Mesenchymal stem cell (in vitro differentiated cells and primary cell): Measurements from ENCODE around the gene RXRB.

Experiments used
- DNase-seq: peaks from one replicate; pipeline ENCODE4 v3.0.0-alpha.2; 2013
- H2AFZ ChIP-seq: one replicate; pipeline ENCODE4 v1.6.1; 2013; ENCODE audit warnings: low read depth, mild to moderate bottlenecking, control low read depth, inconsistent platforms, low read length, moderate library complexity
- H2AK5ac ChIP-seq: 2 replicates; pipeline ENCODE4 v1.6.1; 2013; ENCODE audit warnings: low read length, moderate library complexity, mild to moderate bottlenecking, inconsistent platforms; ENCODE audit not compliant: severe bottlenecking
- H2BK120ac ChIP-seq: one replicate; pipeline ENCODE4 v1.6.1; 2013; ENCODE audit warnings: low read depth, mild to moderate bottlenecking, inconsistent platforms, low read length, moderate library complexity
- H2BK12ac ChIP-seq, 2 experiments: one replicate each; pipeline ENCODE4 v1.6.1; 2013; ENCODE audit warnings: inconsistent platforms in 2 of 2, low read length in 2 of 2, mild to moderate bottlenecking in 2 of 2, moderate library complexity in 2 of 2, control low read depth in 1 of 2
- H2BK15ac ChIP-seq: one replicate; pipeline ENCODE4 v1.6.1; 2013; ENCODE audit warnings: mild to moderate bottlenecking, low read depth, inconsistent platforms; ENCODE audit not compliant: poor library complexity, severe bottlenecking
- H2BK5ac ChIP-seq: 2 replicates; pipeline ENCODE4 v1.6.1; 2013; ENCODE audit warnings: low read depth, mild to moderate bottlenecking, low read length, control low read depth, inconsistent platforms; ENCODE audit not compliant: poor library complexity, severe bottlenecking
- H3K14ac ChIP-seq, 2 experiments: one replicate each; pipeline ENCODE4 v1.6.1; 2013; ENCODE audit warnings: inconsistent platforms in 2 of 2, low read length in 2 of 2, control low read depth in 1 of 2, mild to moderate bottlenecking in 1 of 2, moderate library complexity in 1 of 2
- H3K18ac ChIP-seq, 2 experiments: one replicate each; pipeline ENCODE4 v1.6.1; 2013; ENCODE audit warnings: inconsistent platforms in 2 of 2, low read length in 2 of 2, control low read depth in 1 of 2, low read depth in 1 of 2, mild to moderate bottlenecking in 1 of 2
- H3K23ac ChIP-seq, 2 experiments: one replicate each; pipeline ENCODE4 v1.6.1; 2013; ENCODE audit warnings: inconsistent platforms in 2 of 2, low read length in 2 of 2, mild to moderate bottlenecking in 2 of 2, moderate library complexity in 2 of 2, control low read depth in 1 of 2
- H3K27ac ChIP-seq: 2 replicates; pipeline ENCODE4 v1.5.1; 2013; ENCODE audit warnings: mild to moderate bottlenecking, moderate library complexity, low read length, control low read depth, inconsistent platforms; ENCODE audit not compliant: poor library complexity, severe bottlenecking
- H3K27me3 ChIP-seq, 2 experiments: 2 replicates each; pipeline versions ENCODE4 v1.6.1 to v1.7.0; 2013; ENCODE audit warnings: low read length in 2 of 2, mild to moderate bottlenecking in 2 of 2, moderate library complexity in 2 of 2, control low read depth in 1 of 2, inconsistent platforms in 1 of 2; ENCODE audit not compliant: control insufficient read depth in 1 of 2, insufficient read depth in 1 of 2
- H3K36me3 ChIP-seq, 2 experiments: 2 replicates each; pipeline versions ENCODE4 v1.6.1 to v1.7.0; 2013; ENCODE audit warnings: low read length in 2 of 2, control low read depth in 1 of 2, inconsistent platforms in 1 of 2, low read depth in 1 of 2, mild to moderate bottlenecking in 1 of 2; ENCODE audit not compliant: insufficient read depth in 2 of 2, control insufficient read depth in 1 of 2
- H3K4ac ChIP-seq, 2 experiments: one replicate each; pipeline ENCODE4 v1.6.1; 2013; ENCODE audit warnings: inconsistent platforms in 2 of 2, low read length in 2 of 2, mild to moderate bottlenecking in 2 of 2, moderate library complexity in 2 of 2, control low read depth in 1 of 2, low read depth in 1 of 2
- H3K4me1 ChIP-seq: 2 replicates; pipeline ENCODE4 v1.6.1; 2013; ENCODE audit warnings: low read depth, low read length, control low read depth; ENCODE audit not compliant: control insufficient read depth, insufficient read depth
- H3K4me2 ChIP-seq: 2 replicates; pipeline ENCODE4 v1.6.1; 2013; ENCODE audit warnings: low read length, mild to moderate bottlenecking, inconsistent platforms; ENCODE audit not compliant: poor library complexity, severe bottlenecking
- H3K4me3 ChIP-seq, 2 experiments: 2 replicates each; pipeline versions ENCODE4 v1.5.1 to v1.7.0; 2013; ENCODE audit warnings: low read length in 2 of 2, mild to moderate bottlenecking in 2 of 2, control low read depth in 1 of 2, low read depth in 1 of 2; ENCODE audit not compliant: insufficient read depth in 1 of 2
- H3K79me1 ChIP-seq: replicated peaks from 2 replicates; pipeline ENCODE4 v1.6.1; 2013; ENCODE audit warnings: mild to moderate bottlenecking, control low read depth, low read length, inconsistent platforms; ENCODE audit not compliant: poor library complexity, severe bottlenecking
- H3K9ac ChIP-seq: 2 replicates; pipeline ENCODE4 v1.7.0; 2013; ENCODE audit warnings: mild to moderate bottlenecking, low read length, moderate library complexity
- H3K9me3 ChIP-seq: 2 replicates; pipeline ENCODE4 v1.7.0; 2013; ENCODE audit warnings: mild to moderate bottlenecking, low read length; ENCODE audit not compliant: control insufficient read depth
- H4K8ac ChIP-seq: one replicate; pipeline ENCODE4 v1.6.1; 2013; ENCODE audit warnings: inconsistent platforms, mild to moderate bottlenecking, low read length, moderate library complexity
- H4K91ac ChIP-seq: one replicate; pipeline ENCODE4 v1.6.1; 2013; ENCODE audit warnings: mild to moderate bottlenecking, low read length, inconsistent platforms
- WGBS: methylation state at CpG from one replicate; pipeline ENCODE4 v1.1.7; 2013; ENCODE audit warnings: mixed read lengths; 5-methylcytosine and 5-hydroxymethylcytosine counted together

Gene RXRB

DNA sequence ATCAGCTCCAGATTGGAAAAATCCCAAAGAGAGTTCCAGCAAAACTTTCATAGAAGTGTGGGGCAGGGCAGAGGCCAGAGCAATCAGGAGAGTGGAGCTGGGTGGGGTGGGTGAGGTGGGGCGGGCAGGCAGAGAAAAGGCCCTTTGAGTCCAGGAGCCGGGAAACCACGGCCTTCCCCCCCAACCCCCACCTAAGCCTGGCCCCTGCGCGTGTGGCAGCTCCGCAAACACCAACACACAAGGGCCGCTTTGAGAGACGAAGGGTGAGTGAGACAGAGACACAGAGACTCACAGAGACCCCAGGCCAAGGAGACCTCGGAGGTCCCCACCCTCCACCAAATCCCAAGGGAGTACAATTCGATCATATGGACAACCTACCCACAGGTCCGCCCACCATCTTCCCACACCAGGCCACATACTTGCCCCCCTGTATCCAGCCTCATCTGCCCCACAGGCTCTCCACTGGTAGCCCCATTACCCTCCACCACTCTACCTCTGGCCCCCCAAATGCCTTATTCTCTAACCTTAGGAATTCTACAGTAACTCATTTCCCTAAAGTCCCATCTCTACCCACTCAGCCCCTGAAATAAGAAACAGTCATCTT lies 9.9 kb downstream of the RXRB start:
- Histone ChIP-seq H3K9ac (no peak overlapping the region), H3K23ac (no peak overlapping the region), H3K79me1 (peaks cover 8% of the 10 kb centered on the region), H2AFZ (no peak overlapping the region), H3K18ac (no peak overlapping the region), H3K4me1 (peaks cover 22% of the 10 kb centered on the region), H3K9me3 (no peaks in the 10 kb centered on the region), H2BK15ac (no peak overlapping the region), H2BK5ac (no peak overlapping the region), H3K36me3 (peaks cover 20 to 22% of the 10 kb centered on the region in 2 experiments), H3K27ac (no peak overlapping the region), H3K14ac (no peak overlapping the region), H2BK120ac (no peak overlapping the region), H3K4me3 (no peak overlapping the region), H2BK12ac (no peak overlapping the region), H4K8ac (no peak overlapping the region), H2AK5ac (no peak overlapping the region), H4K91ac (no peak overlapping the region), H3K27me3 (peaks cover 57% of the 10 kb centered on the region in 2 experiments), H3K4me2 (no peak overlapping the region), H3K4ac (no peak overlapping the region)
- 88% methylated on average over 10 of the region's 11 CpGs for WGBS
- DNase-seq = no peak

DNA sequence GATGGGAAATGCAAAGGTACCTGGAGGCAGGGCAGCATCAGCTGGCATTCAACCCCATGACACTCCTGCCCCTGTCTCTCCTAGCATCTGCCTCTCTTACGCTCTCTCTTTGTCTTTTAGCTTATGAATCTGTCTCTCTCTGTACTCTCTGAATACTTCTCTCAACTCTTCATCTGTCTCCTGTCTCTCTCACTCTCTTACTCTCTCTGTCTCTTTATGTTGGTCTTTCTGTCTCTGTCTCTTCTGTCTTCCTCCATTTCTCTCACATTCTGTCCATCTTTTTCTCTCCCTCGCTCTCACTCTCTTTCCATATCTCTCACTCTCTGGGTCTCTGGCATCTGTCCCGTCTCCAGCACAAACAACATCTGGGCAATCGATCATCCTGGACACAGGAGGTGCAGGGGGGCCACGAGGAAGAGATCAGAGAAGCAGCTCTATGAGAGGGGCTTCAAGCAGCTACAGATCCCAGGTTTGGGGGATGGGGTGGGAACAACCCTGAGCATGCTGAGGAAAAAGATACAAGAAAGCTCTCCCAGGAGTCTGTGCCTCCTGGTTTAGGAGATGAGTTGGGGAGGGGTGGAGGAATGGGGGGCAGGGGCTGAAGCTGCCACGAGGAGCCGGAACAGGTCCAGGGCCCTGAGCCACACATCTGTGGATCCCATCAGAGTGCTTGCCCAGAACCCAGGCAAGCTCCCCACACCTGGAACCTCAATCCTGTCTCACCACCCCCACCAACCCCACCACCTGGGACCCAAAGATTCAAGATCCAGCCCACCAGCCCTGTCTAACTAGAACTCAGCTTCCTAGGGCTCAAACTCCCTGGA lies 10.6 kb downstream of the RXRB start:
- Histone ChIP-seq H3K36me3 (peaks cover 12 to 14% of the 10 kb centered on the region in 2 experiments), H3K4me2 (no peak overlapping the region), H2BK5ac (no peak overlapping the region), H4K91ac (no peak overlapping the region), H2AK5ac (no peak overlapping the region), H3K14ac (no peak overlapping the region), H3K4ac (no peak overlapping the region), H3K27ac (no peak overlapping the region), H2BK15ac (no peak overlapping the region), H3K9ac (no peak overlapping the region), H3K27me3 (peaks cover 57% of the 10 kb centered on the region in 2 experiments), H3K79me1 (peaks cover 5% of the 10 kb centered on the region), H2AFZ (no peak overlapping the region), H2BK12ac (no peak overlapping the region), H3K23ac (no peak overlapping the region), H3K4me3 (no peak overlapping the region), H2BK120ac (no peak overlapping the region), H3K18ac (no peak overlapping the region), H4K8ac (no peak overlapping the region), H3K9me3 (no peaks in the 10 kb centered on the region), H3K4me1 (peaks cover 20% of the 10 kb centered on the region)
- DNase-seq = no peak
- WGBS = 74% methylated on average over 5 of the region's 7 CpGs

DNA sequence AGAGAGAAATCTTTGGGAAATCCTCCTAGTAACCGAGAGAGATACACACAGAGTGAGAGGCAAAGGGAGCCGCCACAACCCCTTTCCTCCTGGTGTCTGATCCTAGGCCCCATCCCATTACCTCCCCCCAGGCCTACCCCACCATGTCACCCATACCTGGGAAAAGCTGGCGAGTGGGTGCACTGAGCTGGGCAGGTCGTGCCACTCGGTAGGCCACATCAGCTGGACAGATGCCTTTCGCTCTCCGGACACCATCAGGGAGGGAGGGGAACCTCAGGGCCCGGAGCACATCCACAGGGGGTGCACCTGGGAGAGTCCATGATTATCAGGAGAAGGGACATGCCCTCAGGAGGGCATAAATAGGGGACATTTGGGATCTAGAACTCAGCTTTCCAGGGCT lies 11.3 kb downstream of the RXRB start:
- H2BK12ac ChIP-seq = no peak overlapping the region
- no peak overlapping the region for H3K14ac ChIP-seq
- peak overlapping the region; percentile 12 for H2BK15ac ChIP-seq
- no peak overlapping the region for H3K4me3 ChIP-seq
- H4K8ac ChIP-seq = no peak overlapping the region
- H2AK5ac ChIP-seq = no peak overlapping the region
- no peak for DNase-seq
- no peak overlapping the region for H2AFZ ChIP-seq
- H3K9me3 ChIP-seq = no peaks in the 10 kb centered on the region
- no peak overlapping the region for H2BK120ac ChIP-seq
- no peak overlapping the region for H2BK5ac ChIP-seq
- peaks cover 5 to 7% of the 10 kb centered on the region in 2 experiments for H3K36me3 ChIP-seq
- peaks cover 20% of the 10 kb centered on the region for H3K4me1 ChIP-seq
- H3K4ac ChIP-seq = no peak overlapping the region
- no peak overlapping the region for H3K4me2 ChIP-seq
- no peak overlapping the region for H3K23ac ChIP-seq
- no peak overlapping the region for H3K27ac ChIP-seq
- H3K18ac ChIP-seq = no peak overlapping the region
- peaks cover 57% of the 10 kb centered on the region in 2 experiments for H3K27me3 ChIP-seq
- H4K91ac ChIP-seq = no peak overlapping the region
- WGBS = 74% methylated on average over 8 of the region's 8 CpGs
- peaks cover 4% of the 10 kb centered on the region for H3K79me1 ChIP-seq
- no peak overlapping the region for H3K9ac ChIP-seq

DNA sequence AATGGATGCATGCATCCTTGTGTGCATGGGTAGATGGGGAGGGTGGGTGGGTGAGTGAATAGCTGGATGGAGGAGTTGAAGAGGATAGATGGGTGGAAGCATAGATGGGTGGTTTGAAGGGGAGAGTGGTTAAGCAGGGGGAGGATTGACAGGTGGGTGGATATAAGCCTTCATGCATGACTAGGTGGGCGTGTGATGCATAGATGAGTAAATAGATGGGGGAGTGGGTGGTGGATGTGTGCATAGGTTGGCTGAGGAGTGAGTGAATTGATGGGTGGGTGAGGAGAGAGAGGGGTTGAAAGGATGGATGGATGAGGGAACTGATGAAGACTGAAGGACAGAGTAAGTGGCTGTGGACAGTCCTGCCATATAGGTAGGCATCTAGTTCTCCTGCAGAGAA lies 12.7 kb downstream of the RXRB start:
- Histone ChIP-seq H2AK5ac (no peak overlapping the region), H3K9me3 (no peaks in the 10 kb centered on the region), H3K14ac (no peak overlapping the region), H4K8ac (no peak overlapping the region), H2BK15ac (no peak overlapping the region), H3K9ac (no peak overlapping the region), H3K4me2 (no peak overlapping the region), H2AFZ (no peak overlapping the region), H2BK5ac (no peak overlapping the region), H2BK120ac (no peak overlapping the region), H3K23ac (no peak overlapping the region), H3K27ac (no peak overlapping the region), H3K36me3 (no peaks in the 10 kb centered on the region), H3K4ac (no peak overlapping the region), H3K27me3 (peaks cover 55 to 57% of the 10 kb centered on the region in 2 experiments), H4K91ac (no peak overlapping the region), H3K4me1 (peaks cover 14% of the 10 kb centered on the region), H3K18ac (no peak overlapping the region), H2BK12ac (no peak overlapping the region), H3K79me1 (peaks cover 2% of the 10 kb centered on the region), H3K4me3 (no peak overlapping the region)
- no peak for DNase-seq
- 70% methylated on average over 1 of the region's 1 CpG for WGBS
